B cell (primary cell): ENCODE measurements around the gene IPO4. TPM values are rescaled to one million over a fixed set of nuclear protein-coding genes. Genes with fewer than 3 reads are reported as not detected.

Source experiments
- ATAC-seq: fragments of 200-7000 bp; cut with Tn5 transposase; one replicate; pipeline ENCODE4 v1.10.0; 2021; ENCODE audit warnings: low read depth, mild to moderate bottlenecking, moderate number of reproducible peaks, moderate library complexity
- CTCF ChIA-PET: fragments of 350-600 bp; sonication (Branson Sonifier 250); formaldehyde crosslinking; loops from one replicate; lab custom pipeline; 2021; ENCODE audit warnings: antibody characterized with exemption, inconsistent platforms; lab: Charles Lee
- POLR2A ChIA-PET: fragments of 350-600 bp; sonication (Branson Sonifier 250); formaldehyde crosslinking; loops from one replicate; lab custom pipeline; 2021; ENCODE audit warnings: antibody characterized with exemption; lab: Charles Lee
- DNase-seq: peaks from one replicate; pipeline ENCODE4 v3.0.0; 2013
- H2AFZ ChIP-seq: 2 replicates; pipeline ENCODE4 v1.6.1; 2012; ENCODE audit warnings: mild to moderate bottlenecking, low read depth, low read length; ENCODE audit not compliant: insufficient read depth, poor library complexity, severe bottlenecking
- H3K27ac ChIP-seq, 2 donors: 1 replicate in 1 of 2; 2 replicates in 1 of 2; pipeline ENCODE4 v1.5.1; 2012 to 2013; ENCODE audit warnings: low read length in 2 of 2, mild to moderate bottlenecking in 2 of 2, moderate library complexity in 1 of 2
- H3K27me3 ChIP-seq, 4 experiments: fragments of 200-600 bp in 1 of 4; sonication (generic) in 1 of 4; replicated peaks in 1 of 4; 1 replicate in 2 of 4; 2 replicates in 2 of 4; pipeline versions ENCODE4 v1.6.1 to v1.7.0; 2013 to 2016; ENCODE audit warnings: low read length in 3 of 4, mild to moderate bottlenecking in 2 of 4, mixed read lengths in 1 of 4, moderate library complexity in 1 of 4; ENCODE audit not compliant: insufficient read depth in 4 of 4, control insufficient read depth in 3 of 4; ENCODE audit errors: control extremely low read depth in 1 of 4
- H3K36me3 ChIP-seq, 2 experiments: replicated peaks in 1 of 2; 1 replicate in 1 of 2; 2 replicates in 1 of 2; pipeline versions ENCODE4 v1.6.1 to v1.7.1; 2013; ENCODE audit warnings: low read length in 1 of 2; ENCODE audit not compliant: insufficient read depth in 2 of 2, control insufficient read depth in 1 of 2; ENCODE audit errors: control extremely low read depth in 1 of 2, extremely low read depth in 1 of 2
- H3K4me1 ChIP-seq, 2 donors: fragments of 200-600 bp in 1 of 2; sonication (generic) in 1 of 2; 1 replicate in 1 of 2; 2 replicates in 1 of 2; pipeline versions ENCODE4 v1.5.1 to v1.6.1; 2013 to 2017; ENCODE audit warnings: low read length in 2 of 2; ENCODE audit not compliant: control insufficient read depth in 2 of 2, insufficient read depth in 2 of 2
- H3K4me2 ChIP-seq: replicated peaks from 2 replicates; pipeline ENCODE3; 2012; ENCODE audit warnings: mild to moderate bottlenecking, low read depth, low read length; ENCODE audit not compliant: poor library complexity, severe bottlenecking
- H3K4me3 ChIP-seq, 5 experiments: fragments of 200-600 bp in 1 of 5; sonication (generic) in 1 of 5; 1 replicate in 3 of 5; 2 replicates in 2 of 5; pipeline versions ENCODE4 v1.5.1 to v1.7.0; 2011 to 2016; ENCODE audit warnings: low read length in 4 of 5, mild to moderate bottlenecking in 4 of 5, low read depth in 2 of 5, control low read depth in 1 of 5, moderate library complexity in 1 of 5; ENCODE audit not compliant: insufficient read depth in 1 of 5; ENCODE audit errors: control extremely low read depth in 1 of 5, extremely low read depth in 1 of 5
- H3K79me2 ChIP-seq: fragments of 200-600 bp; sonication (generic); one replicate; pipeline ENCODE4 v1.6.0; 2016; ENCODE audit warnings: low read length; ENCODE audit not compliant: control insufficient read depth, insufficient read depth
- H3K9ac ChIP-seq: fragments of 200-600 bp; sonication (generic); 2 replicates; pipeline ENCODE4 v1.6.1; 2017; ENCODE audit warnings: mild to moderate bottlenecking, low read length, moderate library complexity
- H3K9me3 ChIP-seq, 3 donors: one replicate each; pipeline versions ENCODE4 v1.6.1 to v1.7.1; 2013; ENCODE audit warnings: low read length in 2 of 3; ENCODE audit not compliant: control insufficient read depth in 2 of 3, insufficient read depth in 1 of 3; ENCODE audit errors: control extremely low read depth in 1 of 3
- H4K20me1 ChIP-seq: 2 replicates; pipeline ENCODE4 v1.6.0; 2012; ENCODE audit warnings: mild to moderate bottlenecking, low read length; ENCODE audit not compliant: insufficient read depth, control insufficient read depth, poor library complexity, severe bottlenecking
- H3K27ac Mint-ChIP-seq: one replicate; pipeline ENCODE4 v1.8.0; 2021; ENCODE audit warnings: mixed read lengths
- H3K27me3 Mint-ChIP-seq: one replicate; pipeline ENCODE4 v1.8.0; 2021; ENCODE audit warnings: mixed read lengths
- H3K4me1 Mint-ChIP-seq: one replicate; pipeline ENCODE4 v1.8.0; 2021; ENCODE audit warnings: mixed read lengths
- H3K4me3 Mint-ChIP-seq: one replicate; pipeline ENCODE4 v1.8.0; 2021; ENCODE audit warnings: mixed read lengths
- H3K9me3 Mint-ChIP-seq: one replicate; pipeline ENCODE4 v1.8.0; 2022; ENCODE audit warnings: mixed read lengths; ENCODE audit not compliant: insufficient read depth
- EZH2 ChIP-seq: IDR thresholded peaks from 2 replicates; pipeline ENCODE4 v1.6.1; 2012; ENCODE audit warnings: borderline replicate concordance, low read depth, mild to moderate bottlenecking, moderate library complexity, low read length; ENCODE audit not compliant: insufficient read depth, poor library complexity, severe bottlenecking
- WGBS: methylation state at CpG from one replicate; pipeline ENCODE4 v1.1.5; 2013; ENCODE audit warnings: missing lambda C conversion rate; ENCODE audit not compliant: insufficient coverage; 5-methylcytosine and 5-hydroxymethylcytosine counted together
- intact Hi-C: fragments of 100-400 bp; cut with micrococcal nuclease; formaldehyde crosslinking; loops from one replicate; pipeline ENCODE4 v1.10.0; 2022
- polyA plus RNA-seq: library from polyadenylated mRNA; depleted of rRNA; stranded (reverse); fragments of >200 nt; gene quantifications from 2 replicates; pipeline ENCODE4 v1.2.3, GENCODE V29; 2012
- total RNA-seq, 2 donors: library from RNA; stranded (reverse); fragments of 120-200 nt in 1 of 2; gene quantifications; 1 replicate in 1 of 2; 2 replicates in 1 of 2; pipeline versions ENCODE4 v1.2.3 to v1.2.4, GENCODE V29; 2013 to 2022
- TF ChIP-seq, protein P1 (sequence below): fragments of 200-600 bp; IDR thresholded peaks from one replicate; pipeline ENCODE4 v1.8.0; 2022; ENCODE audit warnings: antibody characterized with exemption, mild to moderate bottlenecking

IPO4 gene
- total and polyA plus RNA-seq, 2 donors (not counting 1 experiment from before 2014, with no cell fraction given): 28.3 to 35.0 TPM

DNA sequence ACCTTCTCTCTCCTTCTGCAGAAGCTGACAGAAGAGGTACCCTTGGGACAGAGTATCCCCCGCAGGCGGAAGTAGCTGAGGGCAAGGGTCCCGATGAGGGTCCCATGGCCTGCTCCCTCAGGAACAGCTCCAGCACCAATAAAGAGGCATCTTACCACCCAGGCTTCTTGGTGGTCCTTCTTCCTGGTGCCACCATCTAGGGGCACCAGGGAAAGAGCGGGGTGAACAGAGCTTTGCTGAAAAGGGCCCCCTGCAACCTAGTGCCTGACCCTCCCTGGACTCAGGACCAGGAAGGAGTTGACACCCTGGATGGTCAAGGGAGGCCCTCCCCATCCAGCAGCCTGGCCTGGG lies 28.1 kb downstream of the IPO4 start:
- no peak overlapping the region for H3K9ac ChIP-seq
- DNase-seq (no peak), ATAC-seq (no peak)
- no peak overlapping the region for H3K4me3 ChIP-seq
- peaks cover 45% of the 10 kb centered on the region for H3K79me2 ChIP-seq
- peak overlapping the region; percentile 60 for H2AFZ ChIP-seq
- peak overlapping the region; percentile 85 to 88 for H3K27ac ChIP-seq
- peak overlapping the region; percentile 99 for H3K27ac Mint-ChIP-seq
- no peaks in the 10 kb centered on the region for H3K27me3 Mint-ChIP-seq
- intact Hi-C loops: loop anchor here (5.0 kb wide), 1 partner anchor 72 kb away; the partner anchor contains the start of genes GMPR2 and NEDD8
- H3K36me3 ChIP-seq: peaks cover 6 to 68% of the 10 kb centered on the region in 2 experiments
- peak overlapping the region; percentile 77 for H3K4me2 ChIP-seq
- H4K20me1 ChIP-seq: peaks cover 39% of the 10 kb centered on the region
- POLR2A ChIA-PET: interaction anchor here (0.7 to 3.8 kb wide), 14 partner anchors 9 to 62 kb away, joined by 3 to 35 read pairs (median 7); partner anchors contain the start of genes CHMP4A, DCAF11, EMC9 and IPO4
- no peaks in the 10 kb centered on the region for H3K9me3 ChIP-seq
- peaks cover 42% of the 10 kb centered on the region for H3K4me1 Mint-ChIP-seq
- WGBS: 100% methylated on average over 2 of the region's 4 CpGs
- H3K9me3 Mint-ChIP-seq: no peaks in the 10 kb centered on the region
- H3K4me3 Mint-ChIP-seq: peak overlapping the region; percentile 39
- TF ChIP-seq, protein P1, sequence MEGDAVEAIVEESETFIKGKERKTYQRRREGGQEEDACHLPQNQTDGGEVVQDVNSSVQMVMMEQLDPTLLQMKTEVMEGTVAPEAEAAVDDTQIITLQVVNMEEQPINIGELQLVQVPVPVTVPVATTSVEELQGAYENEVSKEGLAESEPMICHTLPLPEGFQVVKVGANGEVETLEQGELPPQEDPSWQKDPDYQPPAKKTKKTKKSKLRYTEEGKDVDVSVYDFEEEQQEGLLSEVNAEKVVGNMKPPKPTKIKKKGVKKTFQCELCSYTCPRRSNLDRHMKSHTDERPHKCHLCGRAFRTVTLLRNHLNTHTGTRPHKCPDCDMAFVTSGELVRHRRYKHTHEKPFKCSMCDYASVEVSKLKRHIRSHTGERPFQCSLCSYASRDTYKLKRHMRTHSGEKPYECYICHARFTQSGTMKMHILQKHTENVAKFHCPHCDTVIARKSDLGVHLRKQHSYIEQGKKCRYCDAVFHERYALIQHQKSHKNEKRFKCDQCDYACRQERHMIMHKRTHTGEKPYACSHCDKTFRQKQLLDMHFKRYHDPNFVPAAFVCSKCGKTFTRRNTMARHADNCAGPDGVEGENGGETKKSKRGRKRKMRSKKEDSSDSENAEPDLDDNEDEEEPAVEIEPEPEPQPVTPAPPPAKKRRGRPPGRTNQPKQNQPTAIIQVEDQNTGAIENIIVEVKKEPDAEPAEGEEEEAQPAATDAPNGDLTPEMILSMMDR: no peak
- no peak for TF ChIP-seq EZH2
- CTCF ChIA-PET: interaction anchor here (0.7 to 3.8 kb wide), 33 partner anchors 8 to 529 kb away, joined by 3 to 63 read pairs (median 9); partner anchors contain the start of genes CHMP4A, CIDEB, DCAF11 and EMC9
- H3K27me3 ChIP-seq: no peaks in the 10 kb centered on the region
- H3K4me1 ChIP-seq: peaks cover 29 to 39% of the 10 kb centered on the region in 2 donors
